Astrocyte (in vitro differentiated cells and primary cell): ENCODE data around the gene SPDEF. TPM values are rescaled to one million over a fixed set of nuclear protein-coding genes. Genes with fewer than 3 reads are reported as not detected.

Experiments
- DNase-seq: peaks from one replicate; pipeline ENCODE4 v3.0.0-alpha.2; 2010; ENCODE audit warnings: low read depth
- FAIRE-seq: peaks from 2 replicates; lab custom pipeline; 2011; peaks lifted over from hg19 to GRCh38; lab: Jason Lieb, UNC
- H2AFZ ChIP-seq: 2 replicates; pipeline ENCODE4 v1.6.0; 2012; ENCODE audit warnings: low read depth, low read length, inconsistent platforms
- H3K27ac ChIP-seq: 2 replicates; pipeline ENCODE4 v1.5.1; 2011; ENCODE audit warnings: low read depth, low read length, inconsistent platforms
- H3K27me3 ChIP-seq: 2 replicates; pipeline ENCODE4 v1.6.0; 2011; ENCODE audit warnings: low read length, inconsistent platforms; ENCODE audit not compliant: insufficient read depth
- H3K36me3 ChIP-seq: 2 replicates; pipeline ENCODE4 v1.5.1; 2011; ENCODE audit warnings: low read length, inconsistent platforms; ENCODE audit not compliant: insufficient read depth
- H3K4me1 ChIP-seq: 2 replicates; pipeline ENCODE4 v1.5.1; 2011; ENCODE audit warnings: low read length, inconsistent platforms; ENCODE audit not compliant: insufficient read depth
- H3K4me2 ChIP-seq: 2 replicates; pipeline ENCODE4 v1.6.0; 2012; ENCODE audit warnings: low read length, inconsistent platforms
- H3K4me3 ChIP-seq: 2 replicates; pipeline ENCODE4 v1.5.1; 2011; ENCODE audit warnings: low read depth, mild to moderate bottlenecking, low read length, inconsistent platforms; ENCODE audit not compliant: insufficient read depth
- H3K79me2 ChIP-seq: 2 replicates; pipeline ENCODE4 v1.6.0; 2012; ENCODE audit warnings: mild to moderate bottlenecking, low read length, inconsistent platforms; ENCODE audit not compliant: insufficient read depth
- H3K9ac ChIP-seq: 2 replicates; pipeline ENCODE4 v1.6.0; 2012; ENCODE audit warnings: mild to moderate bottlenecking, low read length, inconsistent platforms
- H3K9me3 ChIP-seq: 2 replicates; pipeline ENCODE4 v1.5.1; 2012; ENCODE audit warnings: low read depth, mild to moderate bottlenecking, low read length, inconsistent platforms; ENCODE audit not compliant: insufficient read depth
- H4K20me1 ChIP-seq: 2 replicates; pipeline ENCODE4 v1.6.0; 2012; ENCODE audit warnings: low read length, inconsistent platforms; ENCODE audit not compliant: insufficient read depth
- H3K27ac Mint-ChIP-seq: one replicate; pipeline ENCODE4 v1.8.0; 2021; ENCODE audit warnings: mild to moderate bottlenecking, mixed read lengths; ENCODE audit not compliant: unreplicated experiment
- H3K27me3 Mint-ChIP-seq: one replicate; pipeline ENCODE4 v1.8.0; 2021; ENCODE audit warnings: low read depth, mixed read lengths; ENCODE audit not compliant: unreplicated experiment
- H3K36me3 Mint-ChIP-seq: one replicate; pipeline ENCODE4 v1.8.0; 2021; ENCODE audit warnings: low read depth, mixed read lengths; ENCODE audit not compliant: unreplicated experiment
- H3K4me1 Mint-ChIP-seq: one replicate; pipeline ENCODE4 v1.8.0; 2021; ENCODE audit warnings: low read depth, mixed read lengths; ENCODE audit not compliant: unreplicated experiment
- H3K4me3 Mint-ChIP-seq: one replicate; pipeline ENCODE4 v1.8.0; 2021; ENCODE audit warnings: mild to moderate bottlenecking, moderate library complexity, mixed read lengths; ENCODE audit not compliant: unreplicated experiment
- H3K9me3 Mint-ChIP-seq: one replicate; pipeline ENCODE4 v1.8.0; 2021; ENCODE audit warnings: mild to moderate bottlenecking, mixed read lengths; ENCODE audit not compliant: unreplicated experiment
- CTCF ChIP-seq: IDR thresholded peaks from 2 replicates; pipeline ENCODE4 v1.5.1; 2011; ENCODE audit warnings: low read depth, mild to moderate bottlenecking, inconsistent platforms, low read length, moderate library complexity; ENCODE audit not compliant: insufficient read depth
- EZH2 ChIP-seq: IDR thresholded peaks from 2 replicates; pipeline ENCODE4 v1.6.1; 2012; ENCODE audit warnings: mild to moderate bottlenecking, low read length, inconsistent platforms; ENCODE audit not compliant: insufficient read depth
- total RNA-seq: library from RNA; stranded (reverse); gene quantifications from 2 replicates; pipeline ENCODE4 v1.2.1, GENCODE V29; 2021

The SPDEF gene
- total RNA-seq, 1 donor from 2014 or later, result 0.16 TPM

GRCh38 chr6:34568341-34569201 is 12.4 kb upstream of the SPDEF start:
- Mint-ChIP-seq H3K9me3 (no peaks in the 10 kb centered on the region), H3K27ac (no peak overlapping the region), H3K4me1 (no peaks in the 10 kb centered on the region), H3K27me3 (peaks cover 25% of the 10 kb centered on the region), H3K4me3 (no peak overlapping the region), H3K36me3 (no peaks in the 10 kb centered on the region)
- FAIRE-seq (no peak), DNase-seq (no peak)
- Histone ChIP-seq H3K36me3 (no peaks in the 10 kb centered on the region), H3K27ac (no peak overlapping the region), H3K79me2 (no peaks in the 10 kb centered on the region), H3K9ac (no peak overlapping the region), H4K20me1 (no peaks in the 10 kb centered on the region), H3K4me2 (no peak overlapping the region), H3K4me3 (no peak overlapping the region), H3K9me3 (no peaks in the 10 kb centered on the region), H3K4me1 (no peaks in the 10 kb centered on the region), H2AFZ (no peak overlapping the region), H3K27me3 (no peaks in the 10 kb centered on the region)
- TF ChIP-seq EZH2 (no peak), CTCF (no peak)

- FAIRE-seq (no peak), DNase-seq (no peak)
- Histone ChIP-seq H3K27me3 (no peaks in the 10 kb centered on the region), H3K4me2 (no peak overlapping the region), H3K4me3 (no peak overlapping the region), H4K20me1 (no peaks in the 10 kb centered on the region), H3K27ac (no peak overlapping the region), H2AFZ (no peak overlapping the region), H3K79me2 (no peaks in the 10 kb centered on the region), H3K9me3 (no peaks in the 10 kb centered on the region), H3K36me3 (no peaks in the 10 kb centered on the region), H3K4me1 (no peaks in the 10 kb centered on the region), H3K9ac (no peak overlapping the region)
- Mint-ChIP-seq H3K4me1 (no peaks in the 10 kb centered on the region), H3K27me3 (peaks cover 28% of the 10 kb centered on the region), H3K9me3 (no peaks in the 10 kb centered on the region), H3K4me3 (no peak overlapping the region), H3K27ac (no peak overlapping the region), H3K36me3 (no peaks in the 10 kb centered on the region)
- TF ChIP-seq CTCF (no peak), EZH2 (no peak)
Observed at GRCh38 chr6:34566830-34567546, 10.9 kb upstream of the SPDEF start.
